ENCODE data around the gene PPIA. TPM values are rescaled to one million over a fixed set of nuclear protein-coding genes. Genes with fewer than 3 reads are reported as not detected.

PPIA gene
- total RNA-seq, 1 experiment from 2014 or later: 2,836 TPM

DNA sequence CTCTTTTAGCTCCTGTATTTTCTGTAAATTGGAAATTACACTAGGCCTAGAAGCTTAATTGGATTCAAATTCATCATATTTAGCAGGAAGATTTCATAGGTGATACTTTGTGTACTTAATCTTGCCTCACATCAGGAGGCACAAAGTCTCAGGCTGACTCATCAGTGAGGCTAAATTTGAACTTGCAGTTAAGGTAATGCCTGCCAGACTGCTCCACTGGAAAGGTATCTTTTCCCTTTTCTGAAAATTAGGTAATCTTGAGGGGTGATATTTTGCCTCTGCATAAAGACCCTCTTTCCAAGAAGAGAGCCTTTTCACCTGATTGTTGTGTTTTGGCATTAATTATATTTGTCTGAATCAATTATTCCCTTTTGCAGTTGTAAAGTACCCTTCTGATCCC, 14.6 kb downstream of the PPIA start:
- TF ChIP-seq ELF1 (IDR thresholded peaks at IDR 0.05; ENCODE audit: borderline replicate concordance, low read depth) (no peak), JUND (IDR thresholded peaks at IDR 0.05) (0 out of 2 replicates have a peak, but pooled peaks have one; percentile 15), MAX (IDR thresholded peaks at IDR 0.05) (no peak)
- POLR2A ChIA-PET: no interaction called here
- H3K36me3 ChIP-seq (ENCODE audit: control insufficient read depth in 1 of 2, insufficient read depth in 2 of 2, low read length in 2 of 2): no peaks in the 10 kb centered on the region
- CTCF ChIA-PET: interaction anchor here (1.4 kb wide), 1 partner anchor 325 kb away, joined by 3 read pairs; no protein-coding TSS in a partner anchor
- intact Hi-C loops (cut with micrococcal nuclease): no loop called here
- H3K9me3 ChIP-seq (ENCODE audit: control insufficient read depth in 1 of 2, insufficient read depth in 1 of 2, low read depth in 1 of 2, low read length in 2 of 2): no peaks in the 10 kb centered on the region
- peak overlapping the region; percentile 26; the same call in 1 of the 2 replicates for H3K9ac ChIP-seq (ENCODE audit: low read length)
- peaks cover 12 to 15% of the 10 kb centered on the region in 2 experiments for H3K4me1 ChIP-seq (ENCODE audit: control insufficient read depth in 1 of 2, insufficient read depth in 2 of 2, low read length in 2 of 2)
- peak overlapping the region; percentile 41; the same call in 1 of the 2 replicates for H3K27ac ChIP-seq (ENCODE audit: low read depth, low read length)
- H3K4me3 ChIP-seq (replicated peaks in 1 of 2; ENCODE audit: low read depth in 1 of 2, low read length in 2 of 2): no peak overlapping the region
- H2AFZ ChIP-seq (ENCODE audit: low read depth, low read length, poor library complexity, severe bottlenecking): no peak overlapping the region
- H3K79me2 ChIP-seq (ENCODE audit: insufficient read depth, low read length): no peaks in the 10 kb centered on the region
- BruUV-seq (replicated peaks): no TSS peak
- H3K9me2 ChIP-seq (ENCODE audit: insufficient read depth): no peaks in the 10 kb centered on the region
- H4K20me1 ChIP-seq (ENCODE audit: insufficient read depth): no peaks in the 10 kb centered on the region
- RAD21 ChIA-PET (ENCODE audit: low non-redundant PET in 1 of 2, low total read pairs in 2 of 2, uncharacterized antibody in 2 of 2, unreplicated experiment in 2 of 2): interaction anchor here in 1 of 2 experiments (0.6 kb wide), 1 partner anchor 75 kb away, joined by 3 read pairs; no protein-coding TSS in a partner anchor
- peak overlapping the region; percentile 53 for H3K4me2 ChIP-seq (ENCODE audit: low read length)
- no peak for DNase-seq (ENCODE audit: low read depth, low spot score)
- peak; percentile 43; the same call in 1 of the 2 replicates for ATAC-seq
- no peaks in the 10 kb centered on the region for H3K27me3 ChIP-seq (ENCODE audit: insufficient read depth, low read length)

GRCh38 chr7:44811571-44811970, 15.1 kb downstream of the PPIA start:
- DNase-seq (ENCODE audit: low read depth, low spot score): no peak
- Histone ChIP-seq H3K9me3 (ENCODE audit: control insufficient read depth in 1 of 2, insufficient read depth in 1 of 2, low read depth in 1 of 2, low read length in 2 of 2) (no peaks in the 10 kb centered on the region), H3K27ac (ENCODE audit: low read depth, low read length) (peak overlapping the region; percentile 41; the same call in 1 of the 2 replicates), H3K27me3 (ENCODE audit: insufficient read depth, low read length) (no peaks in the 10 kb centered on the region), H3K36me3 (ENCODE audit: control insufficient read depth in 1 of 2, insufficient read depth in 2 of 2, low read length in 2 of 2) (no peaks in the 10 kb centered on the region), H3K4me3 (replicated peaks in 1 of 2; ENCODE audit: low read depth in 1 of 2, low read length in 2 of 2) (no peak overlapping the region), H3K4me1 (ENCODE audit: control insufficient read depth in 1 of 2, insufficient read depth in 2 of 2, low read length in 2 of 2) (peaks cover 12 to 15% of the 10 kb centered on the region in 2 experiments), H3K9me2 (ENCODE audit: insufficient read depth) (no peaks in the 10 kb centered on the region), H2AFZ (ENCODE audit: low read depth, low read length, poor library complexity, severe bottlenecking) (no peak overlapping the region), H3K79me2 (ENCODE audit: insufficient read depth, low read length) (no peaks in the 10 kb centered on the region), H3K9ac (ENCODE audit: low read length) (no peak overlapping the region), H4K20me1 (ENCODE audit: insufficient read depth) (no peaks in the 10 kb centered on the region), H3K4me2 (ENCODE audit: low read length) (no peak overlapping the region)
- ATAC-seq: no peak
- ChIA-PET POLR2A (no interaction called here), RAD21 (ENCODE audit: low non-redundant PET in 1 of 2, low total read pairs in 2 of 2, uncharacterized antibody in 2 of 2, unreplicated experiment in 2 of 2) (interaction anchor here in 1 of 2 experiments (0.6 kb wide), 1 partner anchor 74 kb away, joined by 3 read pairs; no protein-coding TSS in a partner anchor), CTCF (interaction anchor here (1.4 kb wide), 1 partner anchor 324 kb away, joined by 3 read pairs; no protein-coding TSS in a partner anchor)
- intact Hi-C loops (cut with micrococcal nuclease): no loop called here
- BruUV-seq (replicated peaks): no TSS peak
- TF ChIP-seq CTCF (IDR thresholded peaks at IDR 0.05 in 2 of 3, conservative IDR thresholded peaks at IDR 0.05 in 1 of 3; ENCODE audit: borderline replicate concordance in 1 of 3, insufficient read depth in 1 of 3, low read depth in 2 of 3, low read length in 2 of 3): no peak

Measured in HCT116 (cell line).